HT1080 (cell line): Measurements from ENCODE around the gene ENDOV. TPM values are rescaled to one million over a fixed set of nuclear protein-coding genes. Genes with fewer than 3 reads are reported as not detected.
A peak's percentile ranks its signal among the peaks of the same experiment; 100 is the strongest.

Source experiments
- DNase-seq: peaks from one replicate; pipeline ENCODE4 v3.0.0-alpha.2; 2015; ENCODE audit warnings: low read depth
- polyA plus RNA-seq, 2 experiments: library from polyadenylated mRNA; depleted of rRNA; stranded (reverse); fragments of >200 nt; gene quantifications; 2 replicates each; pipeline ENCODE4 v1.2.3, GENCODE V29; 2015
- total RNA-seq: library from RNA; depleted of rRNA; stranded (reverse); fragments of >200 nt; shearing (Covaris generic); gene quantifications from 2 replicates; pipeline ENCODE4 v1.2.3, GENCODE V29; 2014; rRNA removed

The ENDOV gene
- 15.2 and 18.4 TPM in 2 replicates for total RNA-seq
- 22.8 and 25.4 TPM in 2 replicates for polyA plus RNA-seq (2015; cell fraction: cytosol; rRNA removed)
- polyA plus RNA-seq (2015; cell fraction: nucleus; rRNA removed): 32.9 and 37.7 TPM in 2 replicates

DNA sequence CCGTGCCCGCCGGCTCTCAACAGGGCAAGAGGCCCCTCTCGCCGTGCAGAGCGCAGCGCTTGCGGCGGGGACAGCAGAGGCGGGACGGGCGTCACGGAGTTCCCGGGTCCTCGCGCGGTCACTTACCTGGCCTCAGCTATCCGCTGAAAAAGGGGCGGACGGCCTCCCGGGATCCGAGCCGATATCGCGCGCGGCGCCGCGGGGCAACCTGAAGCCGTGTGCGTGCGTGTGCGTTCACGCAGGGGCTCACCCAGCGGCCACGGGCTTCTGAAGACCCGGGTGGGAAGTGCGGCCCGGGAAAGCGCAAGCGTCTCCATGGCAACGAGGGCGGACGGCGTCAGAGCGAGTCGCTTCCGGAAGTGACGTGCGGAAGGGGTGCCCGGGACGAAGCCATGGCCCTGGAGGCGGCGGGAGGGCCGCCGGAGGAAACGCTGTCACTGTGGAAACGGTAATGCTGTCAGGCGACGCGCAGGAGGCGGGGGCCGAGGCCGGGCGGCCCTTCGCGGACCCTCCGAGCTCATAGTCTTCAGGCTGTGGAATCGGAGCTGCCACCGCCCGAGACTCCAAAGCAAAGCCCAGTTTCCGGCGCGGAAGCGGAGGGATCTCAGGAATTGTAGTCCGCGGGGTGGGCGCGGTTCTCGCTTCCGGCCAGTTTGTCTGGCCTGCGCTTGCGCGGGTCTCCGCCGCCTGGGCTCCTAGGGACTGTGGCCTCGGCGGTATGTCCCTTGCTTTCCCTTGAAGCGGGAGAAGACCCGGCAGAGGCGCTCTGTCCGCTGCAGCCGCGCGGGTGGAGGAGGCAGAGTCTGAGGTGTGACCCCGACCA is at the start of gene ENDOV:
Gene ENDOV (plus strand): TSS at position 365 of the 823 bp plus-strand sequence. CDS start 28 bp downstream, at position 393.
- peak; percentile 84 for DNase-seq

DNA sequence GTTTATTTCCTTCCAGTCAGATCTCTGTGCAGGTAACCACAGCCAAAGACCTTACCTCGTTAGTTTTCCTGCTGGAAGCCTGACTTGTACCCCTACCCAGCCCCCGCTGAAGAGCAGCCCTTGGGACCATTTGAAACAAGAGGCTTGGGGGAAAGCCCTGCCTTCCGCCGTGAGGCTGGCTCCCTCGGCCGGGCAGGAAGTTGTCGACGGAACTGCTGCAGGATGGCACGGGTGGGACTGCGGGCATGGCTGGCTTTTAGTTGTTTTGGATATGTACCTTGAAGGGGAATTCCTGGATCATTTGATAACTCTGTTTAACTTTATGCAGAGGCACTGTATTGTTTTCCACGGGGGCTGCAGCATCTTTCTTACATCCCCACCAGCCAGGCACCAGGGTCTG is 49.0 kb upstream of the ENDOV start:
- DNase-seq: no peak

DNA sequence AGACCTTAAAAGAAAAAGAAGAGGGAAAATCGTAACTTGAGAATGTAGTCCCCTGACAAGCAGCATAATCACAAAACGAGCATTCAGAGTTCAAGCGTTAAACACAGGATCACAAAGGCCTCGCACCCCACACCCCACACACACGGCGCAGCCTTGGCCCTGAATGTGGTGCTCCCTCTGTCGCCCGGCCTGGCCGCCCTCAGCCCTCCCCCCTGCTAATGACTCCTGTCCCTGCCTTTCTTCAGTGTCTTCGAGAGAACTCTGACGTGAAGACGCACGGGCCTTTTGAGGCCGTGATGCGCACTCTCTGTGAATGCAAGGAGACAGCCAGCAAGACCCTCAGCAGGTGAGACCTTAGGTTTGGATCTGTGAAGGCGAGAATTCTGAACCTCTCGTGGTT is 47.5 kb upstream of the ENDOV start:
- DNase-seq: no peak

DNA sequence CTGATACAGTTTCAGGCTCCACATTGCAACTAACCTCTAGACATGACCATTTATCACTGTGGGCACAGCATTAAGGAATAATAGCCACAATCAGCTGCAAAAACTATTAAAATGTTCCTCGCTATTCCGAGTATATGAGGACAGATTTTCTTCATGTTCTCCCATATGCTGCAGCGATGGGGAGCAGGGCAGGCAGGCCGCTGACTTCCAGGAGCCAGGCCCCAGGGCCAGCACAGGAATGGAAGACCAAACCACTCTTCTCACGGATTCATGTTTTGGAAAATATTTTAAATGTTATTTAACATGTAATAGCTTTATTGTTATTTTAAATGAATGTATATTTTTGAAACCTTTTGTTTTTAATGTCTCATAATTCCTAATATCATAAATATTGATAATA is 43.8 kb upstream of the ENDOV start:
- no peak for DNase-seq

DNA sequence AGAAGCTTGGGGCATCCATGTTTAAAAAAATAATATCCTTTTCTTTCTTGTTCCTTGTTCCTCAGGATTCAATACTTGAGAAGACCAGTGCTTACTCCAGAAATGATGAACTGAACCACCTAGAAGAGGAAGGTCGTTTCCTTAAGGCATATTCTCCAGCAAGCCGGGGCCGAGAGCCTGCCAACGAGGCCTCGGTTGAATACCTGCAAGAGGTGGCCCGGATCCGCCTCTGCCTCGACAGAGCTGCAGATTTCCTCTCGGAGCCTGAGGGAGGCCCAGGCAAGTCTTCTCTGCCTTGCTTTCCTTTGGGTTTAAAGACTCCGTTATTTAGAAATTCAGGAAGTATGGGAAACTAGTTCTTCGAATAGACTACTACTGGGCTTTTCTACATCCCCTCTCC is 42.5 kb upstream of the ENDOV start:
- DNase-seq: no peak

DNA sequence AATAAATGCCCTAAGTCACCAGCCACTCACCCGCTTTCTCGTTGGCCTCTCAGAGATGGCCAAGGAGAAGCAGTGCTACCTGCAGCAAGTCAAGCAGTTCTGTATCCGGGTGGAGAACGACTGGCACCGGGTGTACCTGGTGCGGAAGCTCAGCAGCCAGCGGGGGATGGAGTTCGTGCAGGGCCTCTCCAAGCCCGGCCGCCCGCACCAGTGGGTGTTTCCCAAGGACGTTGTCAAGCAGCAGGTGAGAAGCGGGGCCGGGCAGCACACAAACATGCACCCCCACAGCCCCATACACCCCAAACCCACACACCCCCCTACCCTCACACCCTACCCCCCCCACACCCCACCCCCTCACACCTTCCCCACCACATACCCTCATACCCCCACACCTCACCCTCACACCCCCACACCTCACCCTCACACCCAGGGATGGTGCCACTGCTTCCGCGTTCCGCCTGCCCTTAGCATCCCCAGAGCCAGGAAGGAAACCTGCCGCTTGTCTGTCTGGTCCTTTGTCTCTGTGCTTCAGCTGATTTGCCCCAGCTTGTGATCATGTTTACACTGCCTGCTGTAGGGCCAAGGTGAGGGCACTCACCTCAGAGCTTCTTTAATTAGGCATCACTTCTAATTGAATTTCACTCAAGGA is 41.9 kb upstream of the ENDOV start:
- no peak for DNase-seq

DNA sequence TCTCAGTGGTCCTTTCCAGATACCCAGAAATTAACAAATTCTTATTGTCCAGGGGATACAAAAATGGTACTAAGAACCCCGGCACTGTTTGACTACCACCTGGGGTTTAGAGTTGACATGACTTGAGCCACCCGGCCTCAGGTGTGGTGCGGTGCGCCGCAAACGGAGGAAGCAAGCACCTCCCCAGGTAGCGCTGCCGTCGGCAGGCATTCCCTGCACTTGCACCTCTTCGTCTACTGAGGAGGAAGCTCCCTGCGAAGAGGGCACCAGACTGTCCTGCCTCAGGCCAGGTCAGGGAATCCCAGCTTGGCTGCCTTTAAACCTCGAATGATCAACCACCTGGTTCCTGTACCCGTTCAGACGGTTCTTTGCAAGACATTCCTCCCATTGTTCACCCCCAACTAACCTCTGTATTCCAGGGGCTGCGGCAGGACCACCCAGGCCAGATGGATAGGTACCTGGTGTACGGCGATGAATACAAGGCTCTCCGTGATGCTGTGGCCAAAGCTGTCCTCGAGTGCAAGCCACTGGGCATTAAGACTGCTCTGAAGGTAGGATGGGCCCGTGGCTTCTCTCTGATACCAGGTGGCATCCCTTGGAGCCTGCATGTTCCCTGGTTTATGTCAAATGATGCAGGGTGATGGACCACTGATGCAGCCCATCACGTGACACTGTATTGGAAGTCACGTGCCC is 40.8 kb upstream of the ENDOV start:
- no peak for DNase-seq

DNA sequence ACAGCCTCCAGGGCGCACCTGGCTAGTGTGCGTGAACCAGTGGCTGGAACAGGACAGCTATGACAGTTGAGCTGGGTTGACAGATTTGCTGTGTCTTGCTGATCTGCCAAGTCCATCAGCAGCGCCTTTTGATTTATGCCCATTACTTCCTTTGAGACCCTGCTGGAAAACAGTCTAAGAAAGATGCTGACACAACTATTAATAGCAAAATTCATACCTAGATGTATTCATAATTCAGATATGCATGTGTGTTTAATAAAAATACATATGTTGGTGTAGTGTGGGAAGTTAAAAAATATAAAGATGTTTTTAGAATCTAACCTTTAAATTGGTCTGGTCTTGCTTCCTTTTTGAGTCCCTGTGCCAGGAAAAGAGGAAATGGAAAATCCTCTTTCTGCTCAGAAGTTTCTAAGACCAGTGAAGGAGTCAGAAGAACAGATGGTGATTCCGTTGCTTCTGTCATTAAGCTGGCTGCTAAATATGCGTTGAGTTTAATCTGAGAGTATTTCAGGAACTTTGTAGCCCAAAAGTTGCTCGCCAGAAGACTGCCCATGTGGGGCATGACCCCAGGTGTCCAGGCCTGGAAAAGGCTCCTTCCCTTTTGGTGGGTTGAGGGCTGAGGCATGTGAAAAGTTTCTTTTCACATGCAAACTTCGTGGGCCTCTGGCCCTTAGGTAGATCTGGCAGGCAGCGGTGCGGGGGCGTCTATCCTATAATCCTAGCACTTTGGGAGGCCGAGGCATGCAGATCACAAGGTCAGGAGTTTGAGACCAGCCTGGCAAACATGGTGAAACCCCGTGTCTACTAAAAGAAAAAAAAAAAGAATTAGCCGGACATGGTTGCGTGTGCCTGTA is 40.0 kb upstream of the ENDOV start:
- no peak for DNase-seq

DNA sequence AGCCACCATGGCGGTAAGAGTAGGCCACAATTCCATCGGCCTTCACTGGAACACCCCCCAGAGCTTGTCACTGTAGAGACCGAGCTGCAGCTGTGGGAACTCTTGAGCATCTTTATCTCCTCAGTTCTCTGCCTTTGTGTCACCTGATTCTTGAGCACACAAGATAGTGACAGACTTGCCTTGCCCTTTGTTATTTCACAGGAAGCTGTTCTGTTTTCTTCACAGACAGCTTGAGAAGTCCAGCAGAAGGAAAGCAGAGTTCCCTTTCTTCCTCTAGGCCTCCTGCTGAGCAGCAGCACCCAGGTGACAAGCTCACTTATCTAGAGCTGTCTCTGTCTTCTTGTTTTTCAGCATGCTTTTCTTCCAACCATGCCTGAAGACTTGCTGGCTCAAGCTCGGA is 38.4 kb upstream of the ENDOV start:
- no peak for DNase-seq

DNA sequence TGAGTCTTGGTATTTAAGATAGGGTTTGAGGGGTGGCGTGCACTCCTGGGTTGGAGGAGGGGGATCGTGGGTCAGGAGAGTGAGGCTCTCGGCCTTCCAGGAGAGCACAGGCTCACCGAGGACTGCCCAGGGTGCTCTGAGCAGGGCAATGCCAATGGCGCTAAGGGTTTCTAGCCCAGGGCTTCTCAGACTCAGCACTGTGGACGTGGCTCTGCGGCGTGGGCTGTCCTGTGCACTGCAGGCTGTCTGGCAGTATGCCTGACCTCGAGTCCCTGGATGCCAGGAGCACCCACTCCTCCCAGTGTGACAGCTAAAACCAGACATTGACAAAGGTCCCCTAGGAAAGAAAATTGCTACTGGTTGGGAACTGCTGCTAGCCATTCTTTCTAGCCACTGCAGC is 37.2 kb upstream of the ENDOV start:
- DNase-seq: no peak

DNA sequence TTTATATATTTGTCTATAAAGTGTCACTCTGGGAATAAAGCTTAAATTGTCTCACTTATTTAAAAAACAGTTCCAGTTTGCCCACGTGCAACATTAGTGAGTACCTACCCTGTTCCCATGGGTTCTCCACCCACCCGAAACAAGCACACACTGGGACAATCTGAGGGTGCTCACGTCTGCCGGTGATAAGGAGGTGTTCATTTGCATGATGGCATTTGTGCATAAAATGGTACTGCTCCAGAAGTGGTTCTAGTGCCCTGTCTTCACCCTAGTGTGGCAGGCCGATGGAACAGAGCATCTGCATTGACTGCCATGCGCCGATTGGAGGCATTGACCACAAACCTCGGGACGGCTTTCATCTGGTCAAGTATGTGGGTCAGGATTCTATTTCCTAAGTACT is 35.6 kb upstream of the ENDOV start:
- DNase-seq: no peak

DNA sequence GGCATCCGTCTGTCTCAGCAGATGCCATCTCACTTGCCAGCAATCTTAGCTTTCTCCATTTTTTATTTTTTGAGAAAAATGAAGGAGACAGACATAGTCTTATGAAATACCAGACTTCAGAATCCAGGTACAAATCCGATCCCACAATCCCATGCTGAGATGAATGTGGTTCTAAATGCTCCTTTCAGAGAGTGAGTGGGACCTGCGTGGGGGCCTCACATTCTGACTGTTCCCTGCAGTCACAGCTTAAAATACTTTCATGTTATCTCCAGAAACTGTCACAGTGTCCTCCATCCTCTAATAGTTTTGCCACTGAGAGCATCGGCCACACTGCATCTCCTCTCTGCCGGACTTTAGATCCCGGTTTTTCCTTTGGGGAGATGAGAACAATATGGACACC is 34.9 kb upstream of the ENDOV start:
- DNase-seq: no peak

DNA sequence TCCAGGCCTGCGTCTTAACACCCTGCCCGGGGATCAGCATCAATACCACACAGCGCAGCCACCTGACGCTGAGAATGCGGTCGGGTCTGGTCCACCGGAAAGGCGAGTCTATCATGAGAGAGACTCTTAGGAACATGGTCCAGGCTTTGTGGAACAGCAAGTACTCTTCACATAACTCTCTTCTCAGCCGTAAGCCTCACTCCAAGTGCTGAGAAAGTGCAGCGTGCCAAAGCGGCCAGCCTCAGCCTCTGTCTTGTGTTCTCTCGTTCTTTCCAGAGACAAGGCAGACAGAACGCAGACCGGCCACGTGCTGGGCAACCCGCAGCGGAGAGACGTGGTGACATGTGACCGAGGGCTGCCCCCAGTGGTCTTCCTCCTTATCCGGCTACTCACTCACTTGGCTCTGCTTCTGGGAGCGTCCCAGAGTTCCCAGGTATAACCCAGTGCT is 34.4 kb upstream of the ENDOV start:
- no peak for DNase-seq

DNA sequence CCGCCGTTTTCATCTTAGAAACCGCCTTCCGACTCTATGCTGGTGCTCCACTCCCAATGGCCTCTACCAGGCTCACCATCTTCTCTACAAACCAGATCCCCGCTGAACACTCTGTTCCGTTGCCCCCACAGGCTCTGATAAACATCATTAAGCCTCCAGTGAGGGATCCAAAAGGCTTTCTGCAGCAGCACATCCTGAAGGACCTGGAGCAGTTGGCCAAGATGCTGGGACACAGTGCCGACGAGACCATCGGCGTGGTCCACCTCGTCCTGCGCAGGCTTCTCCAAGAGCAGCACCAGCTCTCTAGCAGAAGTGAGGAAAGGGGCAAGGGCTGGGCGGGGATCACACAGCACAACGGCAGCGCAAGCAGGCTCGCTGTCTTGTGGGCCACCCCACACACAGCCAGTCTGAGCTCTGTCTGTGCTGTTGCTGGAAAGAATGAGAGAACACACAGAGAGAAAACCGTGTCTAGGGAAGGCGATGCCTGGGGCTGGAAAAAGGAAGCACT is 33.5 kb upstream of the ENDOV start:
- no peak for DNase-seq

DNA sequence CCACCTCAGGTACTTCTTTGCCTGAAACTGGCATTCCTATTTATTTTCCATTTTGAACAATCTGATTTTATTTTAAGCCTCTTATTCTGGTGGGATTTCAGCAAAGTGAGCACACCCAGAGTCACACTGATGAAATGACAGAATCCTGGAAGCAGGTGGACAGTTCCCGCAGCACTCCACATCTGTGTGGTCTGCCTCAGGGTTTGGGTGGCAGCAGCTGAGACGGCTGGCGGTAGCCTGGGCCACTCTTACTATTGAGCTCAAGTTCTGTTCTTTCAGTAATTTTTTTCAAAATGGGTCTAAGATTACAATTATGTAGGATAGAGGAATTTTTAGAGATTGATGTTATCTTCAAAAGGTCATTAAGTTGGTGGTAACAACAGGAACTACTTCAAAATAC is 32.5 kb upstream of the ENDOV start:
- no peak for DNase-seq

DNA sequence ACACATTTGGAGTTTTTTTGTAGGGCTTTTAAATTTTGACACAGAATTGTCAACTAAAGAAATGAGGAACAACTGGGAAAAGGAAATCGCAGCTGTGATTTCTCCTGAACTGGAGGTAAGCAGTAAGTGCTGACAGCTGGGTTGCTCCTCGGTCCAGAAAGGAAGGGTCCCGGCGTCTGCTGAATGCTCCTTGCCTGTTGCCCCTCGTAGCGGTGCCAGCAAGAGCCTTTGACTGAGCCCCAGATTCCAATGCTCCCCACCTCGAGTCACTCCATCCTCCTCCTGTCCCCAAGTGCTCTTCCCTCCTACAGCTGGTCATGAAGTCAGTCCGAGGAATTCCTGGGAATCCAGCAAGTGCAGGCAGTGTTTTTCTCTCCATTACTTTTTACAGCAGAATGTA is 32.0 kb upstream of the ENDOV start:
- no peak for DNase-seq

DNA sequence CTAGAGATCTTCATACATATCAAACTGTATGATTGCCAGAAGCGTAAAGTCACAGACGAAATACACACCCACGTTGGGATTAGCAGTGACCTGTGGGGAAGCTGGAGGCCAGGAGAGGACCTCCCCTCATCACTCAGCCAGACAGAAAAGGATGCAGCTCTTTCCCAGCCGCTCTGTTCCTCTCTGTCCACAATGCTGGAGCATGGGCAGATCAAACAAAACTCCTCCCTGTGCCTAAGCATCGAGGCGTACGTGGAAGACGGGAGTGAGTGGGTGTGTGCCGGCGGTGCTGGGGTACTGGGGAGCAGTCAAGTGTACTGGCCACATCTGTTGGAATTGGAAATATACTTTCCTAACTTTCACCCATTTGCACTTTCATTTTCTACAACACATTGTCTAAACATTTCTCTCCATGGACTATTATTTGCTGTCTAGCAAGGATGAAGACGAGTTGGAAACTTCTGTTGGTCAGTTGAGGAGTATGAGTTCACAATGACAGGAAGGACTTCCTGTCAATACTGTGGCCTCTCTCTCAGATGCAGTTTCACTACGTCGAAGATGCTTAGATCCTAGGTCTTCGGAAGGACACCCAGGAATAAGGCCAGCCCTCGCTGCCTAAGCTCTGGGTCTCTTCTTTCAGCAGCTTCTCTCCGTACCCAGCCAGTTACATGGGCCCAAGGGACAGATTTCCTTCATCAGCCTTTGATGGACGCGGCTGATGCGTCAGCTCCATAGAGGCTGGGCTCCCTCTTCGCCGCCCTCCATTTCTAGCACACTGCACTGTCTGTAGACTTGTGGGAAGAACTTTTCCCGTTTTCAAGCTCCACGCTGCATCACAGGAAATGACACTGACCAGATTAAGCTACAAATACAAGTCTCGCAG is 30.6 kb upstream of the ENDOV start:
- no peak for DNase-seq

DNA sequence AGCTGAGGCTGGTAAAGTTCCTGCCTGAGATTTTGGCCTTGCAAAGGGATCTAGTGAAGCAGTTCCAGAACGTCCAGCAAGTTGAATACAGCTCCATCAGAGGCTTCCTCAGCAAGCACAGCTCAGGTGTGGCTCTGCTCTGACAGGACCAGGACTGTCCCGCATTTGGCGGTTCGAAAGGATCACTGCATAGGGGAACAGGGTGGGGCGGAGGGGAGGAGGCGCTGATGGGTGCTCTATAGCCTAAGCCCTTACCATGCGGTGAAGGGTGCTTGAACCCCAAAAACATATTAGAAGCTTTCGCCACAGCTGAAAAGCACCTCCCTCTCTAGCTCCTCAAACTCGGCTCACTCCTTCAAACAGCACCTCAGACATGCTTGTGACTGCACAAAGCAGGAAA is 29.9 kb upstream of the ENDOV start:
- DNase-seq: no peak

DNA sequence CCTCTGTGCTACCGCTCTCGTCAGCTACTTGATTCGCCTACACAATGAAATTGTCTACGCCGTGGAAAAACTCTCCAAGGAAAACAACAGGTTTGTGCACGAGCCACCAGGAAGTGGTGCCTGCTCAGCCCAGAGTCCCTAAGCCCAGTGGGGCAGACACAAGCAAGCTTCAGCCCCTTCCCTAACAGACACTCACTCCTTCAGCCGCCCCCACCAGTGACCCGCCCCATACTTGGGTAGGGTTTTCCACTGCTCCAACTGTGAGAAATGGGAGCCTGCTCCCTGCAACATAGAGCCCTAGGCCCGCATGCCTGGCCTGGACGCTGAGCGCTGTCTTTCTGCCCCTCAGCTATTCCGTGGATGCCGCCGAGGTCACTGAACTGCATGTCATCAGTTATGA is 28.6 kb upstream of the ENDOV start:
- DNase-seq: no peak

DNA sequence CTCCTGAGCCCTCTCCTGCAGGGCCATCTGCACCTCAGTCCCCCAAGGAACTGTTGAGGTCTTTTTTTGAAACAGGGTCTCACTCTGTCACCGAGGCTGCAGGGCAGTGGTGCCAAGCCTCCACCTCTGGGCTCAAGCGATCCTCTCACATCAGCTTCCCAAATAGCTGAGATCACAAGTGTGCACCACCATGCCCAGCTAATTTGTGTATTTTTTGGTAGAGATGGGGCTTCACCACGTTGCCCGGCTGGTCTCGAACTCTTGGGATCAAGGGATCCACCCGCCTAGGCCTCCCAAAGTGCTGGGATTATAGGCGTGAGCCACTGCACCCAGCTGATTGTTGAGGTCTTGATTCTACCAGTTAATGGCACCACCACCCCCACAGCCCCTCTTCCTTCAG is 27.9 kb upstream of the ENDOV start:
- DNase-seq: no peak
